Measurements from ENCODE around the gene ANKRD22.
A peak's percentile ranks its signal among the peaks of the same experiment; 100 is the strongest.

ANKRD22 gene

DNA sequence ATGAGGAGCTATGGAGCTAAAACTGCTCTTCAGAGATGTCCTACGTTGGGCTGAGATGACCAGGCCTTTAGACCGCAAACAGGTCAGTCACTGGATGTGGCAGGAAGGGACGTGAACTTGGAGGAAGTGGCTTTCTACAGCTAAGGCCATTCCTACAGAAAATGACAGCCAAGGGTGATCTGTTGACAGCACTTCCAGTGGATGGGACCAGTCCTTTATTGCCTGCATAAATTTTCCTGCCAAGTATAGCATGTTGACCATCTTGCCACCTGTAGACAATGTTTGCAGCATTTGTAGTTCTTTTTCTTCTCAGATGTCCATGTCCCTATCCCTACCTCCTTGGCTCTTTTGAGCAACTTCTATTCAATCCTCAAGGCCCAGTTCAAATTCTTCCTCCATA is 45.7 kb downstream of the ANKRD22 start:
- Histone ChIP-seq H3K9ac (ENCODE audit: low read length) (no peak overlapping the region), H2BK5ac (ENCODE audit: low read length) (no peak overlapping the region), H2AK5ac (ENCODE audit: low read length) (no peak overlapping the region), H4K5ac (ENCODE audit: low read length) (no peak overlapping the region), H3K23ac (ENCODE audit: low read length) (no peak overlapping the region), H2BK15ac (replicated peaks; ENCODE audit: low read depth) (no peak overlapping the region), H3K79me1 (ENCODE audit: low read length) (no peaks in the 10 kb centered on the region), H3K4me1 (ENCODE audit: control insufficient read depth, low read depth, low read length) (peaks cover 4% of the 10 kb centered on the region), H3K4ac (ENCODE audit: low read depth, low read length) (no peak overlapping the region), H4K8ac (ENCODE audit: low read depth, low read length) (no peak overlapping the region), H2BK120ac (ENCODE audit: low read depth, low read length) (no peak overlapping the region), H3K27ac (ENCODE audit: low read depth, low read length) (no peak overlapping the region), H3K56ac (ENCODE audit: low read length) (no peak overlapping the region), H3K36me3 (ENCODE audit: control insufficient read depth, insufficient read depth, low read length) (no peaks in the 10 kb centered on the region), H3K27me3 (ENCODE audit: insufficient read depth, low read length, poor library complexity) (no peaks in the 10 kb centered on the region), H3K79me2 (ENCODE audit: control insufficient read depth, insufficient read depth, low read length) (no peaks in the 10 kb centered on the region), H3K4me2 (ENCODE audit: low read length) (no peak overlapping the region), H3K18ac (ENCODE audit: low read length) (no peak overlapping the region), H3K4me3 (ENCODE audit: low read length) (no peak overlapping the region)
- no peak for DNase-seq
- no CpG with 5 or more reads among the region's 3 CpGs for WGBS (ENCODE audit: extremely low coverage, insufficient coverage, low lambda C conversion rate)

DNA sequence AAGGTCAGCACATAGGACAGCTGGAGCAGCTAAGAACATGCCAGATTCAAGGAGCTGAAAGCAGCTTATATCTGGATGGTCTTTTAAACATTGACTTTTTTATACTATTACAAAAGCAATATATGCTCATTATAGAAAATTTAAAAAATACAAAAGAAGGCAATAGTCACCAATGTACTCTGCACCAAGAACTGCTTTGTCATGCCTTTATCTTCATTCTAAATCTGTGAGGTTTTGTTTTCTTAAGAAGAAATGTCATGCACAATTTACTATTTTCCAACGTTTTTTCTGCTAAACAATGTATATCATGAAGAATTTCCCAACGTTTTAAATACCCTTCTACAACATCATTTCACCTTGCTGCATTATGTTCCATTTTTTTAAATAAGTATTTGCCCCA is 46.3 kb downstream of the ANKRD22 start:
- Histone ChIP-seq H3K4me2 (ENCODE audit: low read length) (no peak overlapping the region), H2BK5ac (ENCODE audit: low read length) (no peak overlapping the region), H3K9ac (ENCODE audit: low read length) (no peak overlapping the region), H2BK15ac (replicated peaks; ENCODE audit: low read depth) (no peak overlapping the region), H3K56ac (ENCODE audit: low read length) (no peak overlapping the region), H3K27ac (ENCODE audit: low read depth, low read length) (no peak overlapping the region), H3K23ac (ENCODE audit: low read length) (no peak overlapping the region), H3K18ac (ENCODE audit: low read length) (no peak overlapping the region), H4K5ac (ENCODE audit: low read length) (no peak overlapping the region), H3K36me3 (ENCODE audit: control insufficient read depth, insufficient read depth, low read length) (no peaks in the 10 kb centered on the region), H2AK5ac (ENCODE audit: low read length) (no peak overlapping the region), H3K79me1 (ENCODE audit: low read length) (no peaks in the 10 kb centered on the region), H3K4me1 (ENCODE audit: control insufficient read depth, low read depth, low read length) (peaks cover 4% of the 10 kb centered on the region), H3K4me3 (ENCODE audit: low read length) (no peak overlapping the region), H3K79me2 (ENCODE audit: control insufficient read depth, insufficient read depth, low read length) (no peaks in the 10 kb centered on the region), H3K27me3 (ENCODE audit: insufficient read depth, low read length, poor library complexity) (no peaks in the 10 kb centered on the region), H2BK120ac (ENCODE audit: low read depth, low read length) (no peak overlapping the region), H3K4ac (ENCODE audit: low read depth, low read length) (no peak overlapping the region), H4K8ac (ENCODE audit: low read depth, low read length) (no peak overlapping the region)
- 100% methylated on average over 2 of the region's 2 CpGs for WGBS (ENCODE audit: extremely low coverage, insufficient coverage, low lambda C conversion rate)
- DNase-seq: no peak

DNA sequence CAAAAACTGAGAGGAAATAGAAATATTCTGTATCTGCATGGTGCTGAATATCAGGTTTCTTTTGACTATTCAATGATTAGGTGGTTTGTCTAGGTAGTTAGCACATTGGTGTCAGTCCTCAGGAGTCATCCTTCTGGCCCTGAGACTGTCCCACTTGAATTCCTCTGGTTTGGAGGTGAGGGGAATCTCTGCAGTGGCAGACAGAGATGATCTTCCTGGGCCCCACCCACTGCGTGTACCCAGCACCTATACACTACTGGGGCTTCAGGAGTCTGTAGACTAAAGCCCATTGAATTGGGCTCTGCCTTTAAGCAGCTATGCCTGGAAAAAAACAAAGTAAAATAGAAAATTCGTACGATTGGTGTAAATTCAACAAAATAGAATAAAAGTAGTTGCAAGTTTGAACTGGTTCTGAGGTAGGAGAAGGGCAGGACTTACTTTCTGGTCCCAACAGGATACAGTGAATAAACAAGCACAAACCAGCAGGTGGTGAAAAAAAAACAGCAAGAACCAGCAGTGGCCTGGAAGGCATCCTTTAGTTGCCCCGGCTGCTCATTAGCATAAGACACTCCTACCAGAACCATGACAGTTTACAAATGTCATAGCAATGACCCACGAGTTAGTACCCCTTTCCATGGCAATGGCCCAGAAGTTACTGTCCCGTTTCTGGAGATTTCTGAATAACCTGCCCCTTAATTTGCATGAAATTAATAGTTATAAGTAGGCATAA is 47.4 kb downstream of the ANKRD22 start:
- peak; percentile 84 for DNase-seq
- WGBS (ENCODE audit: extremely low coverage, insufficient coverage, low lambda C conversion rate): no CpG with 5 or more reads among the region's 6 CpGs

DNA sequence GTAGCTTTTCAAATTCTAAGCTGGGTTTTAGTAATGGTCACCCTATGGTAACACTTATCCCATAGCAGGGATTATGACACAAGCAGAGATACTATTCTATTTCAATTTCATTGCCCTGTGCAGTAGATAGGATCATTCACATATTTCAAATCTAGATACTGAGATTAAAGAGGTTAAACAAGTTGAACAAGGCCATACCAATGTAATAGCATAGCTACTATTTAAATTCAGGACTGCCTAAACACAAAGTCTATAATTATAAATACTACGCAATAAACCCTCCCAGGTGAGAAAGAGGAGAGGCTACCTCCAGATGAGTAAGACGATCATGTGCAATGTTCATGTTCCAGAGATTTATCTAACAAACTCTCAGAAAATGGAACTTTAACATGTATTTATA is 48.0 kb downstream of the ANKRD22 start:
- no CpG with 5 or more reads among the region's 2 CpGs for WGBS (ENCODE audit: extremely low coverage, insufficient coverage, low lambda C conversion rate)

More for the DNA sequence above, 47.4 kb downstream of the ANKRD22 start:
- H3K79me2 ChIP-seq (ENCODE audit: control insufficient read depth, insufficient read depth, low read length): no peaks in the 10 kb centered on the region
- H3K18ac ChIP-seq (ENCODE audit: low read length): no peak overlapping the region
- H3K23ac ChIP-seq (ENCODE audit: low read length): no peak overlapping the region
- H3K4me1 ChIP-seq (ENCODE audit: control insufficient read depth, low read depth, low read length): peaks cover 4% of the 10 kb centered on the region
- H3K9ac ChIP-seq (ENCODE audit: low read length): no peak overlapping the region
- H3K27ac ChIP-seq (ENCODE audit: low read depth, low read length): no peak overlapping the region
- H3K27me3 ChIP-seq (ENCODE audit: insufficient read depth, low read length, poor library complexity): no peaks in the 10 kb centered on the region
- H3K79me1 ChIP-seq (ENCODE audit: low read length): no peaks in the 10 kb centered on the region
- H4K8ac ChIP-seq (ENCODE audit: low read depth, low read length): no peak overlapping the region
- H3K4me2 ChIP-seq (ENCODE audit: low read length): no peak overlapping the region
- no peak overlapping the region for H2BK5ac ChIP-seq (ENCODE audit: low read length)
- H2BK15ac ChIP-seq (replicated peaks; ENCODE audit: low read depth): no peak overlapping the region
- no peak overlapping the region for H3K4me3 ChIP-seq (ENCODE audit: low read length)
- H3K4ac ChIP-seq (ENCODE audit: low read depth, low read length): no peak overlapping the region
- H4K5ac ChIP-seq (ENCODE audit: low read length): no peak overlapping the region
- no peak overlapping the region for H3K56ac ChIP-seq (ENCODE audit: low read length)
- H3K36me3 ChIP-seq (ENCODE audit: control insufficient read depth, insufficient read depth, low read length): no peaks in the 10 kb centered on the region
- no peak overlapping the region for H2BK120ac ChIP-seq (ENCODE audit: low read depth, low read length)
- no peak overlapping the region for H2AK5ac ChIP-seq (ENCODE audit: low read length)

DNA sequence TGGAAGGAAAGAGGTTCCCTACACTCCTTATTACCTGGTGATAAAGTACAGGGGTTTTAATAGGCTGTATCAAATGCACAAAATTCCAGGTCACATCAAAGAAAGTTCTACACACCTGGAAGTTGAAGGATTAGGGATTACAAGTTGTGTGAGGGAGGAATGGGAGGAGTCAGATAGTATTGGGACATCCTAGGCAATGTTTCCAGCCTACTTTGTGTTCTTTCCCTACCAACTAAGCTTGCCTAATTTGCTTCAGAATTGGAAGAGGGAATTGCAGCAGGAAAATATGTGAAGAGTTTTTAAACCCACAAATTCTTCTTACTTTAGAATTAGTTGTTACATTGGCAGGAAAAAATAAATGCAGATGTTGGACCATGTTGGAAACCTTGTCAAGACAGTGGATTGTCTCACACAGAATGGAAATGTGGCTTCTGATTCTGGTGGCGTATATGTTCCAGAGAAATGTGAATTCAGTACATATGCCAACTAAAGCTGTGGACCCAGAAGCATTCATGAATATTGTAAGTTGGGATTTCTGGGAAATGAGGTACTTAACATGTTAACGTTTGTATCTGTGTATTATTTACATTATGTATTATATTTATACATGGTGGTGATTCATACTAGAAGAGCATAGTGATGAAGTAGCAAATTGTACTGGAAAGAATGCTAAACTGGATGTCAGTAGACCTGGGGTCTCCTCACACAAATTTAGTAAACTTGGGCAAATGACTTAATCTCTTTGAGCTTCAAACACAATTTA is 48.9 kb downstream of the ANKRD22 start, which contains the start of gene LIPM:
Gene LIPM, plus strand, starts transcription at position 208 of the 763 bp plus-strand sequence. Its CDS starts 167 bp downstream, at position 375.
- Histone ChIP-seq H3K79me1 (ENCODE audit: low read length) (no peaks in the 10 kb centered on the region), H3K36me3 (ENCODE audit: control insufficient read depth, insufficient read depth, low read length) (no peaks in the 10 kb centered on the region), H4K8ac (ENCODE audit: low read depth, low read length) (no peak within 1 kb of the TSS), H3K4ac (ENCODE audit: low read depth, low read length) (no peak within 1 kb of the TSS), H3K27ac (ENCODE audit: low read depth, low read length) (no peak within 1 kb of the TSS), H3K4me1 (ENCODE audit: control insufficient read depth, low read depth, low read length) (peaks cover 4% of the 10 kb centered on the region), H2BK120ac (ENCODE audit: low read depth, low read length) (no peak within 1 kb of the TSS), H3K18ac (ENCODE audit: low read length) (no peak within 1 kb of the TSS), H3K9ac (ENCODE audit: low read length) (no peak within 1 kb of the TSS), H3K4me2 (ENCODE audit: low read length) (no peak within 1 kb of the TSS), H3K56ac (ENCODE audit: low read length) (no peak within 1 kb of the TSS), H3K79me2 (ENCODE audit: control insufficient read depth, insufficient read depth, low read length) (no peaks in the 10 kb centered on the region), H2BK5ac (ENCODE audit: low read length) (no peak within 1 kb of the TSS), H2BK15ac (replicated peaks; ENCODE audit: low read depth) (peak within 1 kb of the TSS; percentile 85), H3K27me3 (ENCODE audit: insufficient read depth, low read length, poor library complexity) (no peaks in the 10 kb centered on the region), H2AK5ac (ENCODE audit: low read length) (no peak within 1 kb of the TSS), H3K23ac (ENCODE audit: low read length) (no peak within 1 kb of the TSS), H4K5ac (ENCODE audit: low read length) (no peak within 1 kb of the TSS), H3K4me3 (ENCODE audit: low read length) (no peak within 1 kb of the TSS)
- DNase-seq: no peak
- no CpG with 5 or more reads among the region's 2 CpGs for WGBS (ENCODE audit: extremely low coverage, insufficient coverage, low lambda C conversion rate)

More for the DNA sequence above, 48.0 kb downstream of the ANKRD22 start:
- H2BK120ac ChIP-seq (ENCODE audit: low read depth, low read length): no peak overlapping the region
- no peak overlapping the region for H3K4me3 ChIP-seq (ENCODE audit: low read length)
- H2AK5ac ChIP-seq (ENCODE audit: low read length): no peak overlapping the region
- H3K4me1 ChIP-seq (ENCODE audit: control insufficient read depth, low read depth, low read length): peaks cover 4% of the 10 kb centered on the region
- H3K79me1 ChIP-seq (ENCODE audit: low read length): no peaks in the 10 kb centered on the region
- no peak for DNase-seq
- no peaks in the 10 kb centered on the region for H3K36me3 ChIP-seq (ENCODE audit: control insufficient read depth, insufficient read depth, low read length)
- no peak overlapping the region for H3K18ac ChIP-seq (ENCODE audit: low read length)
- H3K79me2 ChIP-seq (ENCODE audit: control insufficient read depth, insufficient read depth, low read length): no peaks in the 10 kb centered on the region
- no peak overlapping the region for H4K8ac ChIP-seq (ENCODE audit: low read depth, low read length)
- H3K23ac ChIP-seq (ENCODE audit: low read length): no peak overlapping the region
- H3K4ac ChIP-seq (ENCODE audit: low read depth, low read length): no peak overlapping the region
- H3K27me3 ChIP-seq (ENCODE audit: insufficient read depth, low read length, poor library complexity): no peaks in the 10 kb centered on the region
- H2BK5ac ChIP-seq (ENCODE audit: low read length): no peak overlapping the region
- no peak overlapping the region for H4K5ac ChIP-seq (ENCODE audit: low read length)
- H3K56ac ChIP-seq (ENCODE audit: low read length): no peak overlapping the region
- H3K27ac ChIP-seq (ENCODE audit: low read depth, low read length): no peak overlapping the region
- no peak overlapping the region for H3K9ac ChIP-seq (ENCODE audit: low read length)
- H3K4me2 ChIP-seq (ENCODE audit: low read length): no peak overlapping the region
- H2BK15ac ChIP-seq (replicated peaks; ENCODE audit: low read depth): no peak overlapping the region

All from mesendoderm (in vitro differentiated cells).